H7 (cell line): ENCODE results near the gene STAT3. TPM values are rescaled to one million over a fixed set of nuclear protein-coding genes. Genes with fewer than 3 reads are reported as not detected.
"Not testable (repeated sequence)": the region's sequence is repeated elsewhere in the genome, so short reads cannot be mapped to it uniquely, and the experiment has no call there.

Experiments used
- DNase-seq: peaks from one replicate; pipeline ENCODE4 v3.0.0; 2012
- H3K27me3 ChIP-seq: 2 replicates; pipeline ENCODE4 v1.6.0; 2011; ENCODE audit warnings: mild to moderate bottlenecking, low read length; ENCODE audit not compliant: control insufficient read depth, insufficient read depth
- H3K36me3 ChIP-seq: replicated peaks from 2 replicates; pipeline ENCODE4 v1.5.1; 2011; ENCODE audit warnings: low read length; ENCODE audit not compliant: control insufficient read depth, insufficient read depth
- H3K4me3 ChIP-seq: 2 replicates; pipeline ENCODE4 v1.5.1; 2011; ENCODE audit warnings: low read depth, mild to moderate bottlenecking, control low read depth, low read length, moderate library complexity; ENCODE audit not compliant: insufficient read depth
- total RNA-seq: library from RNA; depleted of rRNA; stranded (reverse); fragments of >200 nt; shearing (Covaris generic); gene quantifications from 2 replicates; pipeline ENCODE4 v1.2.3, GENCODE V29; 2014; rRNA removed

Gene STAT3
- total RNA-seq, 1 experiment from 2014 or later: 54.6 TPM

DNA sequence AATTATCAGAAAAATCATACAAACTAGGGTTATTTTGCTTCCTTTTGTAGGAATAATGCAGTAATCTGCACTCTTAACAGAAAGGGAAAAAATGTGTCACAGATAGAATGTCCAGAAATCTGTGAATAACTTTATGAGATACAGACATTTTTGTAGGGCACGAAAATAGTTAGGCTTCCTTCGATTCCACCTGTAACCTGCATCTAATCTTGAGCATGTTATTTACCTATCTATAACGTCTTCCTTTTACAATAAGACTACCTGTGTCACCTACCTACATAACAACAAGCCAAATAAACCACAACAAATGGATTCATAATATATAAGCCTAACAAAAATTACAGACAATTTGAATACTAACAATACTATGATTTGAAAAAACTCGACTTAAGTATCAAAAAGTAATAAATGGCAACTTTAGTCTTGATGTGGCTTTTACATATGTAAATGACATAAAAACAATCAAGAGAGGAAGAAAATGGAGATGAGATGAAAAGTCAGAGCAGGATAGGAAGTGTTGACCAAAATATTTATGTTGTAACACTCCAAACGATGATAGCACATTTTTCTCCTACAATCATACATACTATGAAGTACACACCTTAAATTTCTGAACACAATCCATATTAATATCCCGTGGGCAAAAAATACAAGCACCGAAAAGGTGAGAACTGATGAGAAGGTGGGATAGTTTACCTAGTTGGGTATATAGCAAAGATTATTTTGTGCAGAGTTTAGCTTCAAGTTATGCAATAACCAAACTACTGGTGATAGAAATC lies 114.6 kb downstream of the STAT3 start:
- no peaks in the 10 kb centered on the region for H3K27me3 ChIP-seq
- no peak overlapping the region for H3K4me3 ChIP-seq
- H3K36me3 ChIP-seq: no peaks in the 10 kb centered on the region
- no peak for DNase-seq

DNA sequence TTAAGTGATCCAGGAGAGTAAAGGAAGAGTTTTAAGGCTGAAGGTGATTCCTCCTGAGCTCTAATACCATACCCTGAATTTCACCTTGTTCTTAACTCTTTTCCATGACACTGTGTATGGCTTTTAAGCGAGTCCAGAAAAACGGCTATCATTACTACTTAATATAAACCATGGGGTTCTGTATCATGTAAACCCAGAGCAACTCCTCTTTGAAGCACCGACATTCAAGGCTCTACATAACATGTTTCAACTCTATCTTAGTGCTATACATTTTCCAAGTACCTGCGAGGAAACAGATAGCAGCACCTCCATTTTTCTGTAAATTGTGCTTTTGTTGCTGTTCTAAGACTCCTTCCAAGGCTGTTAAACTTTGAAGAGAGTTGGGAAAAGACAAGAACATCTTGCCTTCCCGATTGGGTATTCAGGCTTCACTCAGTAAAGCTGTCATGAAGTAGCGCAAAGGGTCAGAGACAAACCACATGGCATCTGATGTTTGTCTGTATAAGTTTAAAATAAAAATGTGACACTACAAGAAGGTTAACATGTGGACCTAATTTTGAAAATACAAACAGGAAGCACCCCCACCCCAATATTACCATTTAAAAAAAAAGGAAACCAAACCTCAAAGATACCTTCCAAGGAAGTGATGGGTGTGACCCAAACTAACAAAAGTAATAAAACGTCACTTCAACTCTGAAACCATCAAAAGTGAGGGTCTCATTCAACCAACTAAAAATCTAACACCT lies 115.9 kb downstream of the STAT3 start:
- H3K27me3 ChIP-seq: no peaks in the 10 kb centered on the region
- no peak for DNase-seq
- H3K4me3 ChIP-seq: no peak overlapping the region
- no peaks in the 10 kb centered on the region for H3K36me3 ChIP-seq

DNA sequence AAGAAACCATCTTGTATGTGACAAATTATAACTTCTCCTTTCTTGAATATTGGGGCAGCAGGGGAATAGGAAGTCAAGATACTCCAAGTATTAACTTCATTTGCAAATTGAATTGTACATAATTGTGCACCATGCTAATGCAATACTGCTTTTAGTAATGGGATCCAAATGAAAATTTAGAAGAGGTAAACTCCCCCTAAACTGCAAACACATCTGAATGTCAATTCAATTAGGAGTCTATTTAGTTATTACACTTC lies 116.5 kb downstream of the STAT3 start:
- Histone ChIP-seq H3K36me3 (no peaks in the 10 kb centered on the region), H3K4me3 (no peak overlapping the region), H3K27me3 (no peaks in the 10 kb centered on the region)
- no peak for DNase-seq

DNA sequence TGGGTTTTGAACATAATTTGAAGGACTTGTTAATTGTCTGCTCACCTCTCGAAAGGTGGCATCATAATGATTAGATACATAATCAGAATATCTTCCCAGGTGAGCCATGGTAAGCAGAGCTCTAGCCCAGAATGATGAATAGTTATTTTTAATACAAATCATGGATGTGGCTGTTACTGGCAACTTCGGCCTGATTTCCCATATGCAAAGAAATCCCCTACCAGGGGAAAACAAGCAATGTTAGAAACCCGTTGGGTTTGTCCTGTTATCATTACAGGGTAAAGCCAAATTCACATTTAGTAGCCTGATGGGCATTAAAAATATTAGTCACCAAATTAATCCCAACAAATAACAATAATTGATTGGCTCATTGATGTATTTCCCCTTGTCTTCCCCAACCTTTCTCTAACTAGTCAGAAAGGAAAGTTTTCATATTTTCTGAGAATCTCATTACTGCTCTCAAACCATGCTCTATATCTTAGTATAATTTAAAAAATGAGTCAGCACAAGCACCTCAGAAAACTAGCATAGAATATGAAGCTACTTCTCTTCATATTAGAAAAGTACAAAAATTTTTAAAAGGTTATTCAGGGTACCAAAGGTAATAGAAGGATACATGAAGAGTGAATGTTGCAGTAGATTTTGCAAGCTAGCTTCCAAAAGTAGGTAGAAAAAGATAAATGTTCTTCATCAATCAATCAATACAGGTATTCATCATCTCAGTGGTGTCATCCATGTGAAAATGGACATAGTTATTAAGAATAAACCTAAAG lies 117.0 kb downstream of the STAT3 start:
- H3K4me3 ChIP-seq: no peak overlapping the region
- no peaks in the 10 kb centered on the region for H3K27me3 ChIP-seq
- no peak for DNase-seq
- no peaks in the 10 kb centered on the region for H3K36me3 ChIP-seq

DNA sequence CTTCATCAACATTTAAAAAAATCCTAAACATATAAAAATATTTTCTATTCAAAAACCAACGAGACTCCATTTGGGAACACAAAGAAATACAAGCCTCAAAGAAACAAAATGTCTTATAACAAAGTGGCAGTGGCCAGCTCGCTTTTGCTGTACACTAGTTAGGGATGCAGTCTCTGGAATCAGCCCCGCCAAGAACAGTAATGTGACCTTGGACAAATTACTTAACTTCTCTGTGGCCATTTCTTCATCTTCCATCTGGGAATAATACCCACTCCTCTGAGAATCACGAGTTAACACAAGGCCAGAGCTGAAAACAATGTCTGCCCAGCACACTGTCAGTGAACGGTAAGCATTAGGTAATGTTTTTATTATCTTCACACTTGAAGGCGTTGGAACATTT lies 117.6 kb downstream of the STAT3 start:
- no peak for DNase-seq
- Histone ChIP-seq H3K27me3 (no peaks in the 10 kb centered on the region), H3K36me3 (no peaks in the 10 kb centered on the region), H3K4me3 (no peak overlapping the region)

DNA sequence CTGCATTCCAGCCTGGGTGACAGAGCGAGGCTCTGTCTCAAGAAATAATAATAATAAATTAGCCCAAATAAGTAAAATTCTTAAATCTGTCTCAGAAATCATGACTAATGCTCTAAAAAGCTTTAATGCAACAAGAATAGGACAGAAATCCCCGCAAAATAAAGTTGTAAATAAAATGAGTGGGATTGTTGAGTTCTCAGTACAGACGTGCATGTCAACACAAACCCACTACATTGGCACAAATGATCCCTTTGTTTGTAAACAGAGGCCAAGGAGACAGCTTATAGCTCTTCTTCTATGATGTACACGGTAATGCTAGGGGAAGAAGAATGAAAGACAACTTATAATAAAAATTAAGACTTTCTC lies 118.1 kb downstream of the STAT3 start:
- H3K36me3 ChIP-seq: no peaks in the 10 kb centered on the region
- no peaks in the 10 kb centered on the region for H3K27me3 ChIP-seq
- H3K4me3 ChIP-seq: no peak overlapping the region
- DNase-seq: no peak

DNA sequence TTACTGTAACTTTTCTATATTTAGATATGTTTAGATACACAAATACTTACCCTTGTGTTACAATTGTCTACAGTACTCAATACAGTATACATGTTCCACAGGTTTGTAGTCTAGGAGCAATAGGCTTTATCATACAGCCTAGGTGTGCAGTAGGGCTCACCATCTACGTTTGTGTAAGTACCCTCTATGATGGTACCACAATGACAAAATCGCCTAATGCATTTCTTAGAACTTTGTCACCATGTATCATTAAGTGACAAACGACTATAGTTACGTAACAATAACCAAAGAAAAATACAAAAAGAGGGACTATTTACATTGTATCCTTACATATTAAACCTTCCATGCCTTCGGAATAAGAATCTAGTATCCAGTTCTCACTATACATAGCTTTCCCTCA lies 120.0 kb downstream of the STAT3 start:
- DNase-seq: no peak
- Histone ChIP-seq H3K27me3 (no peaks in the 10 kb centered on the region), H3K36me3 (no peaks in the 10 kb centered on the region), H3K4me3 (no peak overlapping the region)

DNA sequence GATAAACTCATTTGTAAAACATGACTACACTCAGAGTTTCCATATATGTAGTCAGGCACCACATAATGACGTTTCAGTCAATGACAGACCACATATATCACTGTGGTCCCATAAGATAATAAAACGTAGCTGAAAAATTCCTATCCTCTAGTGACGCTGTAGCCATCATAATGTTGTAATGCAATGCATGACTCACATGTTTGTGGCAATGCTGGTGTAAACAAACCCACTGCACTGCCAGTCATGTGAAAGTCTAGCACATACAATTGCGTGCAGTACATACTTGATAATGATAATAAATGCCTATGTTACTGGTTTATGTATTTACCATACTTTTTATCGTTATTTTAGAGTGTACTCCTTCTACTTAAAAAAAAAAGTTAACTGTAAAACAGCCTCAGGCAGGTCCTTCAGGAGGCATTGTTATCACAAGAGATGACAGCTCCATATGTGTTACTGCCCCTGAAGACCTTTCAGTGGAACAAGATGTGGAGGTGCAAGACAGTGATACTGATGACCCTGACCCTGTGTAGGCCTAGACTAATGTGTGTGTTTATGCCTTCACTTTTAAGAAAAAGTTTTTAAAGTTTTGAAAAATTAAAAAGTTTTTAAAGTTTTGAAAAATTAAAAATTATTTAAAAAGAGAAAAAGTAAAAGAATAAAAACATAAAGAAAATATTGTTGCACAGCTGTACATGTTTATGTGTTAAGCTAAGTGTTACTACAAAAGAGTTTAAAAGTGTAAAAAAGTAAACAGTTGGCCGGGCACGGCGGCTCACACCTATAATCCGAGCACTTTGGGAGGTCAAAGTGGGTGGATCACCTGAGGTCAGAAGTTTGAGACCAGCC lies 121.1 kb downstream of the STAT3 start:
- Histone ChIP-seq H3K4me3 (no peak overlapping the region), H3K27me3 (no peaks in the 10 kb centered on the region), H3K36me3 (no peaks in the 10 kb centered on the region)
- DNase-seq: no peak

DNA sequence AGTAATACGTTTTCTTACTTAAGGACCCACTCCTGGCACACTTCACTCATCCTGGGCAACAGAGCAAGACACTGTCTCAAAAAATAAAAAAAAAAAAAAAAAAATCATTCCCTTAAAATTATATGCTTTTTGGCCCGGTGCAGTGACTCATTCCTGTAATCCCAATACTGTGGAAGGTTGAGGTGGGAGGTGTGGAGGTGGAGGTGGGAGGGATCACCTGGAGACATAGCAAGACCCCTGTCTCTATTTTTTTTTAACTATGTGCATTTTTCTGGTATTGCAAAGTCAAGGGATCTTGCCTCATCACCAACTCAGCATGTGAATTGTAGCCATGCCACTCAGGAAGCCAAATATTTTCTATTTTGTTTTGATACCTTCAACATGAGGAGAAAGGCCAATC lies 121.8 kb downstream of the STAT3 start:
- no peak for DNase-seq
- no peak overlapping the region for H3K4me3 ChIP-seq

DNA sequence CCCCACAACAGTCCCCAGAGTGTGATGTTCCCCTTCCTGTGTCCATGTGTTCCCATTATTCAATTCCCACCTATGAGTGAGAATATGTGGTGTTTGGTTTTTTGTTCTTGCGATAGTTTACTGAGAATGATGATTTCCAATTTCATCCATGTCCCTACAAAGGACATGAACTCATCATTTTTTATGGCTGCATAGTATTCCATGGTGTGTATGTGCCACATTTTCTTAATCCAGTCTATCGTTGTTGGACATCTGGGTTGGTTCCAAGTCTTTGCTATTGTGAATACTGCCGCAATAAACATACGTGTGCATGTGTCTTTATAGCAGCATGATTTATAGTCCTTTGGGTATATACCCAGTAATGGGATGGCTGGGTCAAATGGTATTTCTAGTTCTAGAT lies 123.9 kb downstream of the STAT3 start:
- not testable (repeated sequence) for H3K36me3 ChIP-seq, H3K27me3 ChIP-seq, DNase-seq, H3K4me3 ChIP-seq

More for the DNA sequence above, 121.8 kb downstream of the STAT3 start:
- Histone ChIP-seq H3K27me3 (no peaks in the 10 kb centered on the region), H3K36me3 (no peaks in the 10 kb centered on the region)

Other genes starting within 250 kb of the STAT3 start
- 82.9 and 91.4 TPM in 2 replicates for gene RAB5C, start 233.5 kb downstream of the STAT3 start, total RNA-seq
- gene KCNH4, start 207.3 kb downstream of the STAT3 start, total RNA-seq: 0.10 TPM in 1 of 2 replicates, not detected in the other
- 0.26 TPM in 1 of 2 replicates, not detected in the other for gene HCRT, start 203.0 kb downstream of the STAT3 start, total RNA-seq
- gene GHDC, start 193.9 kb downstream of the STAT3 start, total RNA-seq: 11.5 and 24.3 TPM in 2 replicates
- 30.7 and 41.3 TPM in 2 replicates for gene STAT5B, start 112.1 kb downstream of the STAT3 start, total RNA-seq
- 9.4 and 13.2 TPM in 2 replicates for gene STAT5A, start 99.9 kb downstream of the STAT3 start, total RNA-seq
- 18.6 and 26.9 TPM in 2 replicates for gene CAVIN1, start 34.8 kb upstream of the STAT3 start, total RNA-seq
- 21.0 and 21.7 TPM in 2 replicates for gene ATP6V0A1, start 70.4 kb upstream of the STAT3 start, total RNA-seq
- gene NAGLU, start 147.8 kb upstream of the STAT3 start, total RNA-seq: 36.9 and 43.9 TPM in 2 replicates
- 1.1 and 2.9 TPM in 2 replicates for gene HSD17B1, start 164.5 kb upstream of the STAT3 start, total RNA-seq
- 56.1 and 59.2 TPM in 2 replicates for gene COASY, start 173.7 kb upstream of the STAT3 start, total RNA-seq
- 29.4 and 35.0 TPM in 2 replicates for gene MLX, start 178.7 kb upstream of the STAT3 start, total RNA-seq
- gene PSMC3IP, start 189.3 kb upstream of the STAT3 start, total RNA-seq: 14.7 and 17.0 TPM in 2 replicates
- gene RETREG3, start 220.9 kb upstream of the STAT3 start, total RNA-seq: 39.4 and 51.7 TPM in 2 replicates
- 147 and 158 TPM in 2 replicates for gene TUBG1, start 221.2 kb upstream of the STAT3 start, total RNA-seq